Measurements from ENCODE around the gene IER2.
"Not testable (repeated sequence)": the region's sequence is repeated elsewhere in the genome, so short reads cannot be mapped to it uniquely, and the experiment has no call there.

The IER2 gene

GRCh38 chr19:13163609-13164342, 13.6 kb downstream of the IER2 start:
- peak; percentile 78 for DNase-seq (ENCODE audit: low spot score)

GRCh38 chr19:13164343-13165161, 14.3 kb downstream of the IER2 start:
- DNase-seq (ENCODE audit: low spot score): peak; percentile 85

DNA sequence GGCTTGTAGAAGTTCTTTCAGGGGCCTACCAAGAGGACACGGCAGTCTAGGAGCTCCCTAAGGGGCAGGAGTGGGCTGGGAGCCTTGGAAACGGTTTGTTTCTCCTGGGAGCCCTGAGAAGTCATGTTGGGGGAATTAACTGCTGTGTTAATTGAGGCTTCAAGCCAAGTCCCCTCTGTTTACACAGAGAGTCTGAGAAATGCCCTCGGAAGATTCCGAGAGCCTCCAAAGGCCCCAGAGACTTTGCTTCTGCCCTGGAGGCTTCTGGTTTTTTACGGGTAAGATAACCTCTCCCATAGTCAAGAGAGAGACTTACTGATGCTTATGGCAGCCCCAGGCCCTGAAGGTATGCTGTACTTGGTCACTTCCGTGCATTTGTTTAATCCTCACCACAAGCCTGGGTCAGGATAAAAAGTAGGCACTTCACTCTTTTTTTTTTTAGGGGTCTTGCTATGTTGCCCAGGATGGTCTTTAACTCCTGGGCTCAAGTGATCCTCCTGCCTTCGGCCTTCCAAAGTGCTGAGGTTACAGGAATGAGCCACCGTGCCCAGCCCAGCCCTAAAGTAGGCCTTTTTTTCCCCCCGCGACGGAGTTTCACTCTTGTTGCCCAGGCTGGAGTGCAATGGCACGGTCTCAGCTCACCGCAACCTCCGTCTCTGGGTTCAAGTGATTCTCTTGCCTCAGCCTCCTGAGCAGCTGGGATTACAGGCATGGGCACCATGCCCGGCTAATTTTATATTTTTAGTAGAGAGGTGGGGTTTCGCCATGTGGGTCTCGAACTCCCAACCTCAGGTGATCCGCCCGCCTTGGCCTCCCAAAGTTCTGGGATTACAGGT, 15.2 kb downstream of the IER2 start:
- no peak for DNase-seq (ENCODE audit: low spot score)

DNA sequence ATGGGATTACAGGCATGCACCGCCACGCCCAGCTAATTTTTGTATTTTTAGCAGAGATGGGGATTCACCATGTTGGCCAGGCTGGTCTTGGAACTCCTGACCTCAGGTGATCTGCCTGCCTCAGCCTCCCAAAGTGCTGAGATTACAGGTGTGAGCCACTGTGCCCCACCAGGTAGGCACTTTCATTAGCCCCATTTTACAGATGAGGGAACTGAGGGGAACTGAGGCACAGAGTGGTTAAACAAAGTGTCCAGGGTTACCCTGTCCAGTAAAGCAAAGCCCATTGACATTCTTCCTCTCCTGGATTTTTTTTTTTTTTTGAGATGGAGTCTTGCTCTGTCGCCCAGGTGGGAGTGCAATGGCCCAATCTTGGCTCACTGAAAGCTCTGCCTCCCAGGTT, 15.9 kb downstream of the IER2 start:
- not testable (repeated sequence) for DNase-seq (ENCODE audit: low spot score)

DNA sequence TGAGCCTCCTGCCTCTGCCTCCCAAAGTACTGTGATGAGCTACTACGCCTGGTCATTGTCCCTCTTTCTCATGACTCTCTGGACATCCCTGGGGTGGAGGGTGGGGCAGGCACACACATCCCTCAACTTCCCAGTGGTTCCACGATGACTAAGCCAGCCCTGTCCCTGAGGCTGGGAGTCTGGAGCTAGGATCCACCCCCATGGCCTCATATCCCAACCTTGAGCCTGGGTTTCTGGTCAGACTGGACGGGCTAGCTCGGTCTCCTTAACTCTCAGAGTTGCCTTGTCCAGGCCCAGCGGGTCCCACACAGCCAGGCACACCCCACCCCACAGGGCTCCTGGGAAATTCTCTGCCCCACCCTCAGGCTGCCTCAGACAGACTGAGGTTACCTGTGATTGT, 19.6 kb downstream of the IER2 start:
- no peak for DNase-seq (ENCODE audit: low spot score)

GRCh38 chr19:13171146-13171545, 20.9 kb downstream of the IER2 start:
- DNase-seq (ENCODE audit: low spot score): no peak

DNA sequence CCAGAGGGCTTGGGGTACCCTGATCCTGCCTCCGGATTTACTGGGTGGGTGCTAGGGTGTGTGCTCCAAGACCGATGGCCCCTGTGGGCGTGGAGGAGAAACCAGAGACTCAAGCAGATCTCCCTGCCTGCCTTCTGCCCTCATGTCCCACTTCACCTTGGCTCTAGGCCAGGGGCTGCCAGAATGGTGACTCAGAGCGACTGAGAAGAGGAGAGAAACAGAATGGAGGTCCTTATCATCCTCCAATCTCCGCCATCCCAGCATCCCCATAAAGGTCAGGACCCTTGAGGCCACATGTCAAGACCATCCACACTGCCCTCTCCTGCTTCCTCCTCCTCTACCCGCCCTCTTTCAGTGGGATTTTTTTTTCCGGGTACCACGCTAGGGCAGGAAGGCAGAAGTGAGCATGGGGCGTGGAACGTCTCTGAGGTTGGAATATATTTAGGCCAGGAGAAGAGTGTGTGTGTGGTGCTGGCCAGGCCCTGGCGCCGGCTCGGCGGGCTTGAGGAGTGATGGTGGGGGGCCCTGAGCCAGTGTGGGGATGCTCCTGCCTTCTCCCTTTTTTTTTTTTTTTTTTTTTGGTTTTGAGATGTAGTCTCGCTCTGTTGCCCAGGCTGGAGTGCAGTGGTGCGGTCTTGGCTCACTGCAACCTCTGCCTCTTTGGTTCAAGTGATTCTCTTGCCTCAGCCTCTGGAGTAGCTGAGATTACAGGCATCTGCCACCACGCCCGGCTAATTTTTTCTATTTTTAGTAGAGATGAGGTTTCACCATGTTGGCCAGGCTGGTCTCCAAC, 22.3 kb downstream of the IER2 start:
- peak; percentile 52 for DNase-seq (ENCODE audit: low spot score)

DNA sequence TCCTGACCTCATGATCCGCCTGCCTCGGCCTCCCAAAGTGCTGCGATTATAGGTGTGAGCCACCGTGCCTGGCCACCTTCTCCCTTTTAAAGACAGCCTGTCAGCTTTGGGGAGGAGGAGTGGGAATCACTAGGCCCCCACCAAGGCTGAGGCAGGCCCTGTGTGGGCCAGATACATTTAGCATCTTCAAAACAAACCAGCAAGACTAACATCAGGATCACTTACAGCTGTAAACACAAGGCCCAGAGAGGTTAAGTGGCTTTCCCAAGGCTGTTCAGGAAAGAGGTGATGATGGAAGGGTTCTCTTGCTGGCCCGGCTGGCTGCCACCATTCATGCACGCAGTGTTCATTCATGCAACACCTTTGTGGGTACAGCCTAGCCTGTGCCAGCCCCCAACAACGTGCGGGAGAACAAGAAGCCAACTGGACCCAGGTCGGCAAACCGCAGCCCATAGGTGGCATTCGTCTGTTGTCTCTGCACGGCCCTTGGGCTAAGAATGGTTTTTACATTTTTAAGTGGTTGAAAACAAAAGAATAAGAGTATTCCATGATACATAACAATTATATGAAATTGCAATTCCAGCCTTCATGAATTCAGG, 23.0 kb downstream of the IER2 start:
- DNase-seq (ENCODE audit: low spot score): no peak

GRCh38 chr19:13176345-13176744, 26.1 kb downstream of the IER2 start:
- no peak for DNase-seq (ENCODE audit: low spot score)

DNA sequence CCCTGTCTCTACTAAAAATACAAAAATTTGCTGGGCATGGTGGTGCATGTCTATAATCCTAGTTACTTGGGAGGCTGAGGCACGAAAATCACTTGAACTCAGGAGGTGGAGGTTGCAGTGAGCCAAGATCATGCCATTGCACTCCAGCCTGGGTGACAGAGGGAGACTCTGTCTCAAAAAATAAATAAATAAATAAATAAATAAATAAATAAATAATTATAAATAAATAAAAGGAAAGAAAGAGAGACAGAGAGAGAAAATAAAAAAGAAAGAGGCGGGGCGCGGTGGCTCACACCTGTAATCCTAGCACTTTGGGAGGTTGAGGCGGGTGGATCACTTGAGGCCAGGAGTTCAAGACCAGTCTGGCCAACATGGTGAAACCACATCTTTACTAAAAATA, 27.4 kb downstream of the IER2 start:
- not testable (repeated sequence) for DNase-seq (ENCODE audit: low spot score)

DNA sequence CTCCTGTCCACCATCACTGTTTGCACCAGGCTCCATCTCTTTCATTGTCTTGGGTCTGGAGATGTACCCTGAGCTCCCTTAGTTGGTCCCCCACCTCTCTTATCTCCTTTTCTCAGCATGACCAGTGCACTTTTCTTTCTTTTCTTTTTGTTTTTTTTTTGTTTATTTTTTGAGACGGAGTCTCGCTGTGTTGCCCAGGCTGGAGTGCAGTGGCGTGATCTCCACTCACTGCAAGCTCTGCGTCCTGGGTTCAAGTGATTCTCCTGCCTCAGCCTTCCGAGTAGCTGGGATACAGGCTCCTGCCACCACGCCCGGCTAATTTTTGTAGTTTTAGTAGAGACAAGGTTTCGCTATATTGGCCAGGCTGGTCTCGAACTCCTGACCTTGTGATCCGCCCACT, 28.1 kb downstream of the IER2 start:
- DNase-seq (ENCODE audit: low spot score): not testable (repeated sequence)

DNA sequence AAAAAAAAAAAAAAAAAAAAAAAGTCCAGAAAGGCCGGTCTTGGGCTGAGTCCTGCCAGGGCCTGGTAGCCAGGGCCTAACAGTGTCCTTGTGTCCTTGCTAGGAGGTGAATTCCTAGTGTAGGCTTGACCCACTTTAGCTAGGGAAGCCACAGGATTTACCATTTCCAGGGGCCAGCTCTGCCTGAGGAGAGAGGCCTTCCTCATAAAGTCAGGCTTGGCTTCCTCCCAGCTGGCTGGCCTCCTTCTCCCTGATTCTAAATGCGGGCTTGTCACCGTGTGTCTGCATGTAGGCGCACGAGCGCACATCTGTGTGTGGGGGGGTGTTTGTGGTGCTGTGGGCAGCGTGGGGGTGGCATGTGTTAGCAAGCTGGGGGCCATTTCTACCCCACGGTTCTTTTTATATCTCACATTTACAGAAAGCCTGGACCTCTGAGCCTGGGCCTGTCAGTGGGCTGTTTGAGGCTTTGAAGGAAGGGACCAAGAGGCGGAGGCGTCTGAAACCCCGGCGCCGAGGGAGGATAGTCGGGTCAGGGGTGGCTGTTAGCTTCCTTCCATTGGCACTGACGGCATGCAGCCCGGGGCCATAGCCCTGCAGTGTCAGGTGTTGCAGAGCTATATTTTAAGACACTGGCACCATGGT, 31.7 kb downstream of the IER2 start:
- peak; percentile 47 for DNase-seq (ENCODE audit: low spot score)

GRCh38 chr19:13184926-13185325, 34.7 kb downstream of the IER2 start:
- DNase-seq (ENCODE audit: low spot score): not testable (repeated sequence)

DNA sequence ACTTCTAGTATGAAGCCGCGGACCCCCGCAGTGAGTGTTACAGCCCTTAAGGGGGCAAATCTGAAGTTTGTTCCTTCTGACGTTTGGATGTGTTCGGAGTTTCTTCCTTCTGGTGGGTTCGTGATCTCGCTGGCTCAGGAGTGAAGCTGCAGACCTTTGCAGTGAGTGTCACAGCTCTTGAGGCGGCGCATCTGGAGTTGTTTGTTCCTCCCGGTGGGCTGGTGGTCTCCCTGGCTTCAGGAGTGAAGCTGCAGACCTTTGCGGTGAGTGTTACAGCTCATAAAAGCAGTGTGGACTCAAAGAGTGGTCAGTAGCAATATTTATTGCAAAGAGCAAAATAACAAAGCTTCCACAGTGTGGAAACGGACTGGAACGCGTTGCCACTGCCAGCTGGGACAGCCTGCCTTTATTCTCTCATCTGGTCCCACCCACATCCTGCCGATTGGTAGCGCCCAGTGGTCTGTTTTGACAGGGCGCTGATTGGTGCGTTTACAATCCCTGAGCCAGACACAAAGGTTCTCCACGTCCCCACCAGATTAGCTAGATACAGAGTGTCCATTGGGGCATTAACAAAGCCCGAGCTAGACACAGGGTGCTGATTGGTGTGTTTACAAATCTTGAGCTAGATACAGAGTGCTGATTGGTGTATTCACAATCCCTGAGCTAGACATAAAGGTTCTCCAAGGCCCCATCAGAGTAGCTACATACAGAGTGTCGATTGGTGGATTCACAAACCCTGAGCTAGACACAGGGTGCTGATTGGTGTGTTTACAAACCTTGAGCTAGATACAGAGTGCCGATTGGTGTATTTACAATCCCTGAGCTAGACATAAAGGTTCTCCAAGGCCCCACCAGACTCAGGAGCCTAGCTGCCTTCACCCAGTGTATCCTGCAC, 35.8 kb downstream of the IER2 start:
- DNase-seq (ENCODE audit: low spot score): peak; percentile 30

- DNase-seq (ENCODE audit: low spot score): not testable (repeated sequence)
Observed at GRCh38 chr19:13186688-13187087, 36.5 kb downstream of the IER2 start.

GRCh38 chr19:13187419-13187818, 37.2 kb downstream of the IER2 start:
- DNase-seq (ENCODE audit: low spot score): no peak

- no peak for DNase-seq (ENCODE audit: low spot score)
Observed at GRCh38 chr19:13189600-13189999, 39.4 kb downstream of the IER2 start.

DNA sequence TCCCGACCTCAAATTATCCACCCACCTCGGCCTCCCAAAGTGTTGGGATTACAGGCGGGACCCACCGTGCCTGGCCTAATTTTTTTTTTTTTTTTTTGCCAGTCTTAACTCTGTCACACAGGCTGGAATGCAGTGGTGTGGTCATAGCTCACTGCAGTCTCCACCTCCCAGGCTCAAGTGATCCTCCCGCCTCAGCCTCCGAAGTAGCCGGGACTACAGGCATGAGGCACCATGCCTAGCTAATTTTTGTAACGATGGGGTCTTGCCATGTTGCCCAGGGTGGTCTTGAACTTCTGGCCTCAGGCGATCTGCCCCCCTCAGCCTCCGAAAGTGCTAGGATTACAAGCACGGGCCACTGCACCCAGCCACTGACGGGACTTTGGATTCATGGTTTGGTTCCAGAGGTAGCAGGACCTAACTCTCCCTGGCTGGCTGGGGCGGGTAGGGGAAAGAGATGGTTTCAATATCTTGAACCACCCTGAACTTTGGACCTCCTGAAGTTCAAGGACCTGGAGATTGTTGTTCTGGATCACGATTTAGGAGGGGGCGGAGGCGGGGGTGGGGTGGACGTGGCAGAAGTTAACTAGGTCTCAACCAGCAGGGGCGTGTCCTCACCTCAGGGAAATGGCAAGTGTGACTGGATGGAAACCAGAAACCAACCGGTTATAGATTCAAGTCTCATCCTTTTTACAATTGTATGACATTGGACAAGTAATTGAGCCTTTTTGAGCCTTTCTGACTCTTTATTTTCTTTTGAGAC, 40.8 kb downstream of the IER2 start:
- no peak for DNase-seq (ENCODE audit: low spot score)

- DNase-seq (ENCODE audit: low spot score): no peak
Observed at GRCh38 chr19:13195678-13196077, 45.5 kb downstream of the IER2 start.
